Measurements from ENCODE around the gene LYPLA2. TPM values are rescaled to one million over a fixed set of nuclear protein-coding genes. Genes with fewer than 3 reads are reported as not detected.

LYPLA2 gene
- total and polyA plus RNA-seq, 2 donors (not counting 3 experiments of a cell fraction or from before 2014, with no cell fraction given), result 110 to 137 TPM

GRCh38 chr1:23756676-23757075, 34.3 kb upstream of the LYPLA2 start:
- Histone ChIP-seq H3K27ac (ENCODE audit: insufficient read depth, low read depth, low read length) (no peak overlapping the region), H3K4me3 (replicated peaks in 1 of 3; ENCODE audit: insufficient read depth in 1 of 3, low read depth in 1 of 3, low read length in 3 of 3) (no peak overlapping the region), H3K9me3 (replicated peaks; ENCODE audit: control insufficient read depth, insufficient read depth, low read length) (no peaks in the 10 kb centered on the region), H3K9me1 (replicated peaks; ENCODE audit: control insufficient read depth, extremely low read depth, insufficient read depth, low read length) (no peaks in the 10 kb centered on the region), H3K79me2 (ENCODE audit: control insufficient read depth, insufficient read depth, low read length) (peaks cover 7% of the 10 kb centered on the region), H3K36me3 (ENCODE audit: control insufficient read depth in 2 of 2, extremely low read depth in 1 of 2, insufficient read depth in 2 of 2, low read length in 2 of 2) (peaks cover 52 to 74% of the 10 kb centered on the region in 2 experiments), H3K4me1 (ENCODE audit: control insufficient read depth, extremely low read depth, insufficient read depth, low read length) (no peaks in the 10 kb centered on the region), H4K20me1 (replicated peaks; ENCODE audit: control insufficient read depth, extremely low read depth, insufficient read depth, low read length) (peaks cover 2% of the 10 kb centered on the region), H3K4me2 (ENCODE audit: insufficient read depth, low read length) (no peak overlapping the region), H2AFZ (ENCODE audit: low read depth, low read length) (no peak overlapping the region), H3K27me3 (ENCODE audit: control insufficient read depth in 2 of 2, insufficient read depth in 2 of 2, low read length in 2 of 2) (no peaks in the 10 kb centered on the region), H3K9ac (replicated peaks; ENCODE audit: extremely low read depth, insufficient read depth, low read length) (no peak overlapping the region)
- intact Hi-C loops (cut with micrococcal nuclease), result no loop called here
- ChIA-PET CTCF (no interaction called here), POLR2A (no interaction called here)
- FAIRE-seq, result no peak
- no peak for DNase-seq (ENCODE audit: low read depth, low spot score)
- dilution Hi-C loops (cut with MboI; ENCODE audit: extremely low pct_ligation_motif_present, low sequenced_read_pairs), result no loop called here
- no TSS peak for BruUV-seq (replicated peaks)
- TF ChIP-seq FOS (IDR thresholded peaks at IDR 0.05; ENCODE audit: borderline replicate concordance, insufficient read depth, low read length), result peak; percentile 27
- TF ChIP-seq CTCF (IDR thresholded peaks at IDR 0.05; ENCODE audit: extremely low read depth in 1 of 2, insufficient read depth in 1 of 2, low read depth in 1 of 2, low read length in 2 of 2), result no peak

GRCh38 chr1:23757812-23758211, 33.1 kb upstream of the LYPLA2 start:
- no peak overlapping the region for H3K27ac ChIP-seq (ENCODE audit: insufficient read depth, low read depth, low read length)
- no peaks in the 10 kb centered on the region for H3K9me3 ChIP-seq (replicated peaks; ENCODE audit: control insufficient read depth, insufficient read depth, low read length)
- POLR2A ChIA-PET, result no interaction called here
- TF ChIP-seq POLR2A (IDR thresholded peaks at IDR 0.05; ENCODE audit: low read depth, low read length), result no peak
- TF ChIP-seq JUN (IDR thresholded peaks at IDR 0.05; ENCODE audit: borderline replicate concordance, insufficient read depth, insufficient read length, low read depth), result no peak
- TF ChIP-seq MYC (IDR thresholded peaks at IDR 0.05; ENCODE audit: low read depth, low read length), result no peak
- no peak for TF ChIP-seq EZH2 (IDR thresholded peaks at IDR 0.05; ENCODE audit: borderline replicate concordance, low read depth, low read length, severe bottlenecking)
- no peak for TF ChIP-seq CTCF (IDR thresholded peaks at IDR 0.05; ENCODE audit: extremely low read depth in 1 of 2, insufficient read depth in 1 of 2, low read depth in 1 of 2, low read length in 2 of 2)
- TF ChIP-seq GATA2 (IDR thresholded peaks at IDR 0.05; ENCODE audit: insufficient read depth, insufficient read length, low read depth, low read length), result no peak
- no peak for TF ChIP-seq MAX (IDR thresholded peaks at IDR 0.05; ENCODE audit: insufficient read depth, insufficient read length)
- TF ChIP-seq POLR2AphosphoS5 (IDR thresholded peaks at IDR 0.05; ENCODE audit: insufficient read depth, low read depth, low read length), result no peak
- no peak for TF ChIP-seq FOS (IDR thresholded peaks at IDR 0.05; ENCODE audit: borderline replicate concordance, insufficient read depth, low read length)
- H2AFZ ChIP-seq (ENCODE audit: low read depth, low read length), result no peak overlapping the region
- CTCF ChIA-PET, result interaction anchor here (0.7 to 1.5 kb wide), 3 partner anchors 13 to 175 kb away, joined by 4 to 5 read pairs (median 4); no protein-coding TSS in a partner anchor
- no peaks in the 10 kb centered on the region for H3K4me1 ChIP-seq (ENCODE audit: control insufficient read depth, extremely low read depth, insufficient read depth, low read length)
- H3K9me1 ChIP-seq (replicated peaks; ENCODE audit: control insufficient read depth, extremely low read depth, insufficient read depth, low read length), result no peaks in the 10 kb centered on the region
- BruUV-seq (replicated peaks), result no TSS peak
- H3K4me3 ChIP-seq (replicated peaks in 1 of 3; ENCODE audit: insufficient read depth in 1 of 3, low read depth in 1 of 3, low read length in 3 of 3), result no peak overlapping the region
- FAIRE-seq, result no peak
- no peak for DNase-seq (ENCODE audit: low read depth, low spot score)
- dilution Hi-C loops (cut with MboI; ENCODE audit: extremely low pct_ligation_motif_present, low sequenced_read_pairs), result no loop called here
- peaks cover 3% of the 10 kb centered on the region for H3K79me2 ChIP-seq (ENCODE audit: control insufficient read depth, insufficient read depth, low read length)
- H3K27me3 ChIP-seq (ENCODE audit: control insufficient read depth in 2 of 2, insufficient read depth in 2 of 2, low read length in 2 of 2), result no peaks in the 10 kb centered on the region
- intact Hi-C loops (cut with micrococcal nuclease), result no loop called here
- peaks cover 2% of the 10 kb centered on the region for H4K20me1 ChIP-seq (replicated peaks; ENCODE audit: control insufficient read depth, extremely low read depth, insufficient read depth, low read length)
- no peak overlapping the region for H3K9ac ChIP-seq (replicated peaks; ENCODE audit: extremely low read depth, insufficient read depth, low read length)
- peaks cover 44 to 69% of the 10 kb centered on the region in 2 experiments for H3K36me3 ChIP-seq (ENCODE audit: control insufficient read depth in 2 of 2, extremely low read depth in 1 of 2, insufficient read depth in 2 of 2, low read length in 2 of 2)
- H3K4me2 ChIP-seq (ENCODE audit: insufficient read depth, low read length), result no peak overlapping the region
